ENCODE results near the gene EFCAB5. TPM values are rescaled to one million over a fixed set of nuclear protein-coding genes. Genes with fewer than 3 reads are reported as not detected.
A peak's percentile ranks its signal among the peaks of the same experiment; 100 is the strongest.

Gene EFCAB5
- total RNA-seq, 1 experiment from 2014 or later: 1.4 TPM

- no peaks in the 10 kb centered on the region for H4K20me1 ChIP-seq (ENCODE audit: insufficient read depth)
- H3K9me3 ChIP-seq (ENCODE audit: insufficient read depth, low read depth): no peaks in the 10 kb centered on the region
- no peaks in the 10 kb centered on the region; the same call in 1 of the 2 replicates for H3K9me2 ChIP-seq (ENCODE audit: insufficient read depth)
- peaks cover under 1% of the 10 kb centered on the region; the same call in 1 of the 2 replicates for H3K36me3 ChIP-seq (ENCODE audit: low read depth)
- no TSS peak for BruUV-seq (replicated peaks)
- DNase-seq: peak; percentile 27 to 85
- peak overlapping the region; percentile 63 for H3K27ac ChIP-seq
- no peaks in the 10 kb centered on the region for H3K27me3 ChIP-seq (ENCODE audit: insufficient read depth, low read depth)
- H3F3A ChIP-seq (ENCODE audit: insufficient read depth, low read depth): peaks cover 17% of the 10 kb centered on the region
- H2AFZ ChIP-seq: peak overlapping the region; percentile 63; the same call in 1 of the 2 replicates
- intact Hi-C loops (cut with micrococcal nuclease; ENCODE audit: unreplicated experiment): loop anchor here (10.0 kb wide), 1 partner anchor 362 kb away; the partner anchor contains the start of gene GOSR1
- POLR2A ChIA-PET (ENCODE audit: unreplicated experiment): interaction anchor here (0.7 to 1.1 kb wide), 2 partner anchors 18 to 145 kb away, joined by 3 to 4 read pairs; no protein-coding TSS in a partner anchor
- H3K79me2 ChIP-seq (ENCODE audit: low read depth): peaks cover 16% of the 10 kb centered on the region
- CTCF ChIA-PET: no interaction called here
- peak overlapping the region; percentile 61 for H3K4me2 ChIP-seq
- peak overlapping the region; percentile 35; the same call in 1 of the 2 replicates for H3K4me3 ChIP-seq
- no peak for TF ChIP-seq CTCF (conservative IDR thresholded peaks at IDR 0.05)
- TF ChIP-seq EZH2 (IDR thresholded peaks at IDR 0.05; ENCODE audit: low read depth): no peak
- H3K4me1 ChIP-seq (replicated peaks; ENCODE audit: insufficient read depth): peaks cover 22% of the 10 kb centered on the region
Measured at GRCh38 chr17:30113213-30113612, 171.8 kb downstream of the EFCAB5 start.

GRCh38 chr17:30116345-30116660, 174.9 kb downstream of the EFCAB5 start:
- intact Hi-C loops (cut with micrococcal nuclease; ENCODE audit: unreplicated experiment): loop anchor here (10.0 kb wide), 1 partner anchor 358 kb away; the partner anchor contains the start of gene GOSR1
- DNase-seq: no peak
- TSS peak; percentile 97 for BruUV-seq (replicated peaks)
- Histone ChIP-seq H3K27me3 (ENCODE audit: insufficient read depth, low read depth) (no peaks in the 10 kb centered on the region), H3K9me2 (ENCODE audit: insufficient read depth) (no peaks in the 10 kb centered on the region; the same call in 1 of the 2 replicates), H3K4me2 (peak overlapping the region; percentile 81), H2AFZ (peak overlapping the region; percentile 95), H3K9me3 (ENCODE audit: insufficient read depth, low read depth) (no peaks in the 10 kb centered on the region), H3F3A (ENCODE audit: insufficient read depth, low read depth) (peaks cover 17% of the 10 kb centered on the region), H3K36me3 (ENCODE audit: low read depth) (peaks cover 19% of the 10 kb centered on the region), H4K20me1 (ENCODE audit: insufficient read depth) (peaks cover 11% of the 10 kb centered on the region), H3K27ac (peak overlapping the region; percentile 74), H3K4me1 (replicated peaks; ENCODE audit: insufficient read depth) (peaks cover 25% of the 10 kb centered on the region), H3K4me3 (peak overlapping the region; percentile 75), H3K79me2 (ENCODE audit: low read depth) (peaks cover 45% of the 10 kb centered on the region)
- no peak for TF ChIP-seq CTCF (conservative IDR thresholded peaks at IDR 0.05)
- TF ChIP-seq EZH2 (IDR thresholded peaks at IDR 0.05; ENCODE audit: low read depth): no peak
- ChIA-PET CTCF (interaction anchor here (2.2 kb wide), 1 partner anchor 12 kb away, joined by 7 read pairs; no protein-coding TSS in a partner anchor), POLR2A (ENCODE audit: unreplicated experiment) (no interaction called here)

GRCh38 chr17:30116661-30117551, 175.5 kb downstream of the EFCAB5 start, which contains the start of gene NSRP1:
TSS of gene NSRP1 (plus strand) at chr17:30116816. CDS start at chr17:30116844, 28 bp downstream.
- peak; percentile 87 to 89 for DNase-seq
- Histone ChIP-seq H4K20me1 (ENCODE audit: insufficient read depth) (peaks cover 11% of the 10 kb centered on the region), H2AFZ (peak within 1 kb of the TSS; percentile 95), H3K4me3 (peak within 1 kb of the TSS; percentile 75), H3K27ac (peak within 1 kb of the TSS; percentile 74), H3F3A (ENCODE audit: insufficient read depth, low read depth) (peaks cover 17% of the 10 kb centered on the region), H3K79me2 (ENCODE audit: low read depth) (peaks cover 50% of the 10 kb centered on the region), H3K36me3 (ENCODE audit: low read depth) (peaks cover 22% of the 10 kb centered on the region), H3K9me2 (ENCODE audit: insufficient read depth) (no peaks in the 10 kb centered on the region; the same call in 1 of the 2 replicates), H3K9me3 (ENCODE audit: insufficient read depth, low read depth) (no peaks in the 10 kb centered on the region), H3K27me3 (ENCODE audit: insufficient read depth, low read depth) (no peaks in the 10 kb centered on the region), H3K4me2 (peak within 1 kb of the TSS; percentile 81), H3K4me1 (replicated peaks; ENCODE audit: insufficient read depth) (peaks cover 25% of the 10 kb centered on the region)
- TSS peak; percentile 61 for BruUV-seq (replicated peaks)
- no peak for TF ChIP-seq CTCF (conservative IDR thresholded peaks at IDR 0.05)
- TF ChIP-seq EZH2 (IDR thresholded peaks at IDR 0.05; ENCODE audit: low read depth): no peak
- POLR2A ChIA-PET (ENCODE audit: unreplicated experiment): interaction anchor here (0.6 to 0.7 kb wide), 3 partner anchors 12 to 197 kb away, joined by 3 to 4 read pairs (median 4); no protein-coding TSS in a partner anchor
- intact Hi-C loops (cut with micrococcal nuclease; ENCODE audit: unreplicated experiment): loop anchor here (10.0 kb wide), 1 partner anchor 358 kb away; the partner anchor contains the start of gene GOSR1
- CTCF ChIA-PET: interaction anchor here (2.2 kb wide), 1 partner anchor 12 kb away, joined by 7 read pairs; no protein-coding TSS in a partner anchor

Data from PC-9 (cell line).